ENCODE results near the gene ZNF177. TPM values are rescaled to one million over a fixed set of nuclear protein-coding genes. Genes with fewer than 3 reads are reported as not detected.

The ZNF177 gene
- polyA plus RNA-seq, 3 donors = 0.22 to 0.51 TPM; not detected in 1

- Histone ChIP-seq H3K4me3 (replicated peaks in 1 of 3; ENCODE audit: low read depth in 2 of 3, low read length in 3 of 3) (no peak overlapping the region), H3K79me2 (ENCODE audit: insufficient read depth, low read length) (no peaks in the 10 kb centered on the region), H3K27me3 (ENCODE audit: control insufficient read depth in 2 of 2, insufficient read depth in 2 of 2, low read length in 2 of 2) (no peaks in the 10 kb centered on the region), H3K36me3 (replicated peaks in 1 of 2; ENCODE audit: control insufficient read depth in 1 of 2, insufficient read depth in 2 of 2, low read length in 2 of 2) (no peaks in the 10 kb centered on the region), H3K4me1 (ENCODE audit: control insufficient read depth in 1 of 2, insufficient read depth in 2 of 2, low read length in 2 of 2) (no peaks in the 10 kb centered on the region), H3K27ac (ENCODE audit: low read depth in 1 of 2, low read length in 2 of 2) (no peak overlapping the region), H4K20me1 (ENCODE audit: insufficient read depth, low read length) (no peaks in the 10 kb centered on the region), H2AFZ (ENCODE audit: insufficient read depth, low read depth, low read length, poor library complexity, severe bottlenecking) (no peak overlapping the region), H3K9ac (ENCODE audit: insufficient read depth, low read length, poor library complexity, severe bottlenecking) (no peak overlapping the region), H3K9me3 (replicated peaks in 1 of 2; ENCODE audit: control insufficient read depth in 1 of 2, insufficient read depth in 1 of 2, low read length in 2 of 2) (peaks cover 70 to 92% of the 10 kb centered on the region in 2 donors), H3K4me2 (replicated peaks; ENCODE audit: extremely low read depth, low read length, poor library complexity, severe bottlenecking) (no peak overlapping the region)
- WGBS (ENCODE audit: insufficient coverage) = no CpG with 5 or more reads among the region's 2 CpGs
- TF ChIP-seq, protein P1, sequence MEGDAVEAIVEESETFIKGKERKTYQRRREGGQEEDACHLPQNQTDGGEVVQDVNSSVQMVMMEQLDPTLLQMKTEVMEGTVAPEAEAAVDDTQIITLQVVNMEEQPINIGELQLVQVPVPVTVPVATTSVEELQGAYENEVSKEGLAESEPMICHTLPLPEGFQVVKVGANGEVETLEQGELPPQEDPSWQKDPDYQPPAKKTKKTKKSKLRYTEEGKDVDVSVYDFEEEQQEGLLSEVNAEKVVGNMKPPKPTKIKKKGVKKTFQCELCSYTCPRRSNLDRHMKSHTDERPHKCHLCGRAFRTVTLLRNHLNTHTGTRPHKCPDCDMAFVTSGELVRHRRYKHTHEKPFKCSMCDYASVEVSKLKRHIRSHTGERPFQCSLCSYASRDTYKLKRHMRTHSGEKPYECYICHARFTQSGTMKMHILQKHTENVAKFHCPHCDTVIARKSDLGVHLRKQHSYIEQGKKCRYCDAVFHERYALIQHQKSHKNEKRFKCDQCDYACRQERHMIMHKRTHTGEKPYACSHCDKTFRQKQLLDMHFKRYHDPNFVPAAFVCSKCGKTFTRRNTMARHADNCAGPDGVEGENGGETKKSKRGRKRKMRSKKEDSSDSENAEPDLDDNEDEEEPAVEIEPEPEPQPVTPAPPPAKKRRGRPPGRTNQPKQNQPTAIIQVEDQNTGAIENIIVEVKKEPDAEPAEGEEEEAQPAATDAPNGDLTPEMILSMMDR (IDR thresholded peaks at IDR 0.05) = no peak
- no peak overlapping the region for H3K4me3 Mint-ChIP-seq
- peaks cover 0 to 4% of the 10 kb centered on the region in 2 donors for H3K36me3 Mint-ChIP-seq
- H3K27ac Mint-ChIP-seq = no peak overlapping the region
- H3K4me1 Mint-ChIP-seq = no peaks in the 10 kb centered on the region
- DNase-seq = no peak
- intact Hi-C loops (cut with micrococcal nuclease) = no loop called here
- H3K27me3 Mint-ChIP-seq (ENCODE audit: low read depth in 3 of 3) = peaks cover 0 to 3% (median 1%) of the 10 kb centered on the region in 3 donors
- peaks cover 24 to 90% (median 78%) of the 10 kb centered on the region in 7 donors for H3K9me3 Mint-ChIP-seq
These were observed 10.3 kb upstream of the ZNF177 start for GRCh38 chr19:9352505-9352904.

GRCh38 chr19:9353011-9353410 lies 9.8 kb upstream of the ZNF177 start:
- no peak overlapping the region for H3K27ac ChIP-seq (ENCODE audit: low read depth in 1 of 2, low read length in 2 of 2)
- H4K20me1 ChIP-seq (ENCODE audit: insufficient read depth, low read length) = no peaks in the 10 kb centered on the region
- H3K27me3 Mint-ChIP-seq (ENCODE audit: low read depth in 3 of 3) = peaks cover 0 to 3% (median 1%) of the 10 kb centered on the region in 3 donors
- H3K27ac Mint-ChIP-seq = no peak overlapping the region
- no peaks in the 10 kb centered on the region for H3K27me3 ChIP-seq (ENCODE audit: control insufficient read depth in 2 of 2, insufficient read depth in 2 of 2, low read length in 2 of 2)
- TF ChIP-seq, protein P1 (IDR thresholded peaks at IDR 0.05) = no peak
- intact Hi-C loops (cut with micrococcal nuclease) = no loop called here
- H3K4me1 Mint-ChIP-seq = no peaks in the 10 kb centered on the region
- H3K36me3 Mint-ChIP-seq = peaks cover 0 to 4% of the 10 kb centered on the region in 2 donors
- DNase-seq = no peak
- no peak overlapping the region for H3K9ac ChIP-seq (ENCODE audit: insufficient read depth, low read length, poor library complexity, severe bottlenecking)
- H3K79me2 ChIP-seq (ENCODE audit: insufficient read depth, low read length) = no peaks in the 10 kb centered on the region
- H3K36me3 ChIP-seq (replicated peaks in 1 of 2; ENCODE audit: control insufficient read depth in 1 of 2, insufficient read depth in 2 of 2, low read length in 2 of 2) = no peaks in the 10 kb centered on the region
- peaks cover 27 to 91% (median 80%) of the 10 kb centered on the region in 7 donors for H3K9me3 Mint-ChIP-seq
- H3K4me3 ChIP-seq (replicated peaks in 1 of 3; ENCODE audit: low read depth in 2 of 3, low read length in 3 of 3) = no peak overlapping the region
- no peak overlapping the region for H3K4me3 Mint-ChIP-seq
- H3K9me3 ChIP-seq (replicated peaks in 1 of 2; ENCODE audit: control insufficient read depth in 1 of 2, insufficient read depth in 1 of 2, low read length in 2 of 2) = peaks cover 74 to 93% of the 10 kb centered on the region in 2 donors
- H2AFZ ChIP-seq (ENCODE audit: insufficient read depth, low read depth, low read length, poor library complexity, severe bottlenecking) = no peak overlapping the region
- no peaks in the 10 kb centered on the region for H3K4me1 ChIP-seq (ENCODE audit: control insufficient read depth in 1 of 2, insufficient read depth in 2 of 2, low read length in 2 of 2)
- no peak overlapping the region for H3K4me2 ChIP-seq (replicated peaks; ENCODE audit: extremely low read depth, low read length, poor library complexity, severe bottlenecking)
